ENCODE data around the gene SMAD9.

GRCh38 chr13:36925603-36926002, 5.6 kb upstream of the SMAD9 start:
- TF ChIP-seq EZH2 (IDR thresholded peaks at IDR 0.05; ENCODE audit: insufficient read depth, poor library complexity, severe bottlenecking) (no peak), EZH2phosphoT487 (IDR thresholded peaks at IDR 0.05; ENCODE audit: insufficient read depth, low read depth) (no peak)

Measured in GM23248 (cell line).